ENCODE results near the gene DAW1.

DNA sequence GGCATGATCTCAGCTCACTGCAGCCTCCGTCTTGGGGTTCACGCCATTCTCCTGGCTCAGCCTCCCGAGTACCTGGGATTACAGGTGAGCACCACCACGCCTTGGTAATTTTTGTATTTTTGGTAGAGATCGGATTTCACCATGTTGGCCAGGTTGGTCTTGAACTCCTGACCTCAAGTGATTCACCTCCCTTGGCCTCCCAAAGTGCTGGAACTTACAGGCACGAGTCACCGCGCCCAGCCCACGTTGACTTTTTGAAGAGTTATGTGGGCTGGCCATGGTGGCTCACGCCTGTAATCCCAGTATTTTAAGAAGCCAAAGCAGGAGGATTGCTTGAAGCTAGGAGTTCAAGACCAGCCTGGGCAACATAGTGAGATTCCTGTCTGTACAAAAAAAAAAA lies 37.0 kb upstream of the DAW1 start:
- TF ChIP-seq, protein P1, sequence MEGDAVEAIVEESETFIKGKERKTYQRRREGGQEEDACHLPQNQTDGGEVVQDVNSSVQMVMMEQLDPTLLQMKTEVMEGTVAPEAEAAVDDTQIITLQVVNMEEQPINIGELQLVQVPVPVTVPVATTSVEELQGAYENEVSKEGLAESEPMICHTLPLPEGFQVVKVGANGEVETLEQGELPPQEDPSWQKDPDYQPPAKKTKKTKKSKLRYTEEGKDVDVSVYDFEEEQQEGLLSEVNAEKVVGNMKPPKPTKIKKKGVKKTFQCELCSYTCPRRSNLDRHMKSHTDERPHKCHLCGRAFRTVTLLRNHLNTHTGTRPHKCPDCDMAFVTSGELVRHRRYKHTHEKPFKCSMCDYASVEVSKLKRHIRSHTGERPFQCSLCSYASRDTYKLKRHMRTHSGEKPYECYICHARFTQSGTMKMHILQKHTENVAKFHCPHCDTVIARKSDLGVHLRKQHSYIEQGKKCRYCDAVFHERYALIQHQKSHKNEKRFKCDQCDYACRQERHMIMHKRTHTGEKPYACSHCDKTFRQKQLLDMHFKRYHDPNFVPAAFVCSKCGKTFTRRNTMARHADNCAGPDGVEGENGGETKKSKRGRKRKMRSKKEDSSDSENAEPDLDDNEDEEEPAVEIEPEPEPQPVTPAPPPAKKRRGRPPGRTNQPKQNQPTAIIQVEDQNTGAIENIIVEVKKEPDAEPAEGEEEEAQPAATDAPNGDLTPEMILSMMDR (conservative IDR thresholded peaks at IDR 0.05 in 1 of 2, IDR thresholded peaks at IDR 0.05 in 1 of 2; ENCODE audit: low read depth in 1 of 2, low read length in 2 of 2): no peak
- TF ChIP-seq EZH2 (IDR thresholded peaks at IDR 0.05; ENCODE audit: low read length, missing control alignments): no peak
